HEK293 (cell line): ENCODE results near the gene HOXC11.
A peak's percentile ranks its signal among the peaks of the same experiment; 100 is the strongest.

ENCODE experiments used
- CTCF ChIA-PET: fragments of 350-600 bp; formaldehyde crosslinking; extraction: SDS; loops from one replicate; lab custom pipeline; 2021; ENCODE audit warnings: antibody characterized with exemption; lab: Yijun Ruan, JAX
- POLR2A ChIA-PET: fragments of 300-600 bp; formaldehyde crosslinking; extraction: SDS; loops from one replicate; lab custom pipeline; 2020; ENCODE audit warnings: antibody characterized with exemption, inconsistent platforms; lab: Yijun Ruan, JAX
- H3K27ac ChIP-seq: fragments of 200-500 bp; sonication (Bioruptor generic); 2 replicates; pipeline ENCODE4 v1.5.1; 2014; ENCODE audit warnings: low read depth, low read length, control low read depth, inconsistent platforms; ENCODE audit errors: extremely low read depth
- H3K36me3 ChIP-seq, 2 experiments: fragments of 200-500 bp in 1 of 2; sonication (Bioruptor generic) in 1 of 2; 1 replicate in 1 of 2; 2 replicates in 1 of 2; pipeline ENCODE4 v1.5.1; 2014 to 2017; ENCODE audit warnings: inconsistent platforms in 2 of 2, low read length in 2 of 2; ENCODE audit not compliant: control insufficient read depth in 2 of 2, insufficient read depth in 1 of 2
- H3K4me1 ChIP-seq: fragments of 200-500 bp; sonication (Bioruptor generic); 2 replicates; pipeline ENCODE4 v1.5.1; 2014; ENCODE audit warnings: mild to moderate bottlenecking, low read length, inconsistent platforms; ENCODE audit not compliant: control insufficient read depth, insufficient read depth
- H3K4me3 ChIP-seq: 2 replicates; pipeline ENCODE4 v1.5.1; 2011; ENCODE audit warnings: low read depth, mild to moderate bottlenecking, control low read depth, low read length, moderate library complexity
- H3K9me3 ChIP-seq: fragments of 200-500 bp; sonication (Bioruptor generic); 2 replicates; pipeline ENCODE4 v1.5.1; 2014; ENCODE audit warnings: low read depth, low read length, inconsistent platforms; ENCODE audit not compliant: control insufficient read depth, insufficient read depth
- PRDM10 ChIP-seq: fragments of 450-650 bp; formaldehyde crosslinking; IDR thresholded peaks from 2 replicates; pipeline ENCODE4 v1.5.1; 2016; ENCODE audit warnings: missing biosample characterization, missing genetic modification characterization
- SCRT1 ChIP-seq: fragments of 450-650 bp; formaldehyde crosslinking; IDR thresholded peaks from 2 replicates; pipeline ENCODE4 v1.5.1; 2016; ENCODE audit warnings: missing biosample characterization, missing genetic modification characterization, borderline replicate concordance
- SCRT2 ChIP-seq: fragments of 450-650 bp; formaldehyde crosslinking; IDR thresholded peaks from 2 replicates; pipeline ENCODE4 v1.5.1; 2016; ENCODE audit warnings: missing biosample characterization, missing genetic modification characterization
- SP3 ChIP-seq: fragments of 450-650 bp; formaldehyde crosslinking; IDR thresholded peaks from 2 replicates; pipeline ENCODE4 v1.5.1; 2016; ENCODE audit warnings: missing biosample characterization, missing genetic modification characterization
- ZBTB20 ChIP-seq: fragments of 450-650 bp; formaldehyde crosslinking; IDR thresholded peaks from 2 replicates; pipeline ENCODE4 v1.5.1; 2016; ENCODE audit warnings: missing biosample characterization, missing genetic modification characterization
- ZBTB26 ChIP-seq: fragments of 450-650 bp; formaldehyde crosslinking; optimal IDR thresholded peaks from 2 replicates; pipeline ENCODE3; 2016; ENCODE audit warnings: missing biosample characterization, mild to moderate bottlenecking, missing genetic modification characterization
- ZBTB44 ChIP-seq: fragments of 450-650 bp; IDR thresholded peaks from 2 replicates; pipeline ENCODE4 v1.5.1; 2018; ENCODE audit warnings: missing biosample characterization, mild to moderate bottlenecking, missing genetic modification characterization
- ZBTB48 ChIP-seq: fragments of 450-650 bp; formaldehyde crosslinking; IDR thresholded peaks from 2 replicates; pipeline ENCODE4 v1.5.1; 2016; ENCODE audit warnings: missing biosample characterization, missing genetic modification characterization
- ZIC2 ChIP-seq: fragments of 450-650 bp; formaldehyde crosslinking; IDR thresholded peaks from 2 replicates; pipeline ENCODE4 v1.5.1; 2016; ENCODE audit warnings: missing biosample characterization, missing genetic modification characterization
- ZNF155 ChIP-seq: fragments of 450-650 bp; formaldehyde crosslinking; IDR thresholded peaks from 2 replicates; pipeline ENCODE4 v1.5.1; 2016; ENCODE audit warnings: missing biosample characterization, missing genetic modification characterization
- ZNF16 ChIP-seq: fragments of 450-650 bp; formaldehyde crosslinking; IDR thresholded peaks from 2 replicates; pipeline ENCODE4 v1.5.1; 2016; ENCODE audit warnings: low read depth, missing biosample characterization, missing genetic modification characterization
- ZNF223 ChIP-seq: fragments of 450-650 bp; formaldehyde crosslinking; IDR thresholded peaks from 2 replicates; pipeline ENCODE4 v1.5.1; 2016; ENCODE audit warnings: missing biosample characterization, missing genetic modification characterization
- ZNF274 ChIP-seq, 2 experiments: fragments of 200-500 bp in 1 of 2; fragments of 450-650 bp in 1 of 2; sonication (Bioruptor generic) in 1 of 2; formaldehyde crosslinking in 1 of 2; IDR thresholded peaks; 2 replicates each; pipeline versions ENCODE4 v1.5.1 to v1.6.1; 2014 to 2016; ENCODE audit warnings: borderline replicate concordance in 1 of 2, inconsistent platforms in 1 of 2, low read length in 1 of 2, missing biosample characterization in 1 of 2, missing genetic modification characterization in 1 of 2
- ZNF292 ChIP-seq: fragments of 450-650 bp; formaldehyde crosslinking; IDR thresholded peaks from 2 replicates; pipeline ENCODE4 v1.5.1; 2016; ENCODE audit warnings: low read depth, missing biosample characterization, missing genetic modification characterization, borderline replicate concordance
- ZNF341 ChIP-seq: fragments of 450-650 bp; formaldehyde crosslinking; IDR thresholded peaks from 2 replicates; pipeline ENCODE4; 2016; ENCODE audit warnings: low read depth, missing biosample characterization, missing genetic modification characterization
- ZNF544 ChIP-seq: fragments of 450-650 bp; formaldehyde crosslinking; IDR thresholded peaks from 2 replicates; pipeline ENCODE4 v1.5.0; 2017; ENCODE audit warnings: missing biosample characterization, missing genetic modification characterization
- ZNF555 ChIP-seq: fragments of 450-650 bp; formaldehyde crosslinking; conservative IDR thresholded peaks from 2 replicates; pipeline ENCODE4 v1.5.1; 2017; ENCODE audit warnings: missing biosample characterization, mild to moderate bottlenecking, missing genetic modification characterization, inconsistent platforms
- ZNF596 ChIP-seq: fragments of 450-650 bp; IDR thresholded peaks from 2 replicates; pipeline ENCODE4 v1.5.0; 2018; ENCODE audit warnings: missing biosample characterization, mild to moderate bottlenecking, missing genetic modification characterization, moderate library complexity
- ZNF830 ChIP-seq: fragments of 450-650 bp; IDR thresholded peaks from 2 replicates; pipeline ENCODE4 v1.5.0; 2018; ENCODE audit warnings: missing biosample characterization, missing genetic modification characterization, low read depth, mild to moderate bottlenecking, moderate library complexity

The HOXC11 gene

GRCh38 chr12:53972722-53973235 lies at the start of gene HOXC11 (continued):
- TF ChIP-seq PRDM10 (tag by site-specific recombination) (peak; percentile 50), ZNF292 (no peak), ZNF544 (no peak), ZNF341 (tag by site-specific recombination) (no peak), ZIC2 (tag by site-specific recombination) (no peak), SP3 (tag by site-specific recombination) (peak; percentile 31; the same call in 1 of the 2 replicates), SCRT1 (tag by site-specific recombination) (no peak), ZBTB26 (tag by site-specific recombination) (no peak), ZNF596 (peak; percentile 54; the same call in 1 of the 2 replicates), SCRT2 (tag by site-specific recombination) (no peak)
- TF ChIP-seq, all 188 proteins: peak for 8

GRCh38 chr12:53924521-53925405 lies 48.2 kb upstream of the HOXC11 start:
- ChIA-PET CTCF (no interaction called here), POLR2A (no interaction called here)
- H3K27ac ChIP-seq: no peak overlapping the region

More at GRCh38 chr12:53924521-53925405, 48.2 kb upstream of the HOXC11 start:
- no peak overlapping the region for H3K4me3 ChIP-seq
- peaks cover 7% of the 10 kb centered on the region; the same call in 1 of the 2 replicates for H3K4me1 ChIP-seq
- H3K9me3 ChIP-seq: no peaks in the 10 kb centered on the region
- H3K36me3 ChIP-seq: no peaks in the 10 kb centered on the region
- TF ChIP-seq ZNF274 (IDR thresholded peaks at IDR 0.05; ENCODE audit: low read length) (no peak), ZNF274 (tag by site-specific recombination; IDR thresholded peaks at IDR 0.05; ENCODE audit: borderline replicate concordance) (no peak), ZNF223 (no peak), ZBTB48 (tag by site-specific recombination) (no peak), ZNF16 (tag by site-specific recombination) (no peak), ZNF830 (no peak), ZBTB44 (tag by site-specific recombination) (no peak), ZNF555 (no peak), ZBTB20 (tag by site-specific recombination) (no peak), SP3 (tag by site-specific recombination) (no peak), ZNF155 (tag by site-specific recombination) (no peak)
- TF ChIP-seq, all 188 proteins: peak for 0
